DOHH2 (cell line): Measurements from ENCODE around the gene MAPK11.

Experiments used
- H3F3A ChIP-seq: fragments of 200-600 bp; sonication (generic), shearing (Covaris generic); 2 replicates; pipeline ENCODE4 v1.6.0; 2016; ENCODE audit warnings: antibody characterized with exemption, mild to moderate bottlenecking; ENCODE audit not compliant: control insufficient read depth, insufficient read depth
- H3K27ac ChIP-seq: fragments of 200-600 bp; sonication (generic); 2 replicates; pipeline ENCODE4 v1.5.1; 2014; ENCODE audit warnings: low read depth, mild to moderate bottlenecking, low read length, moderate library complexity
- H3K27me3 ChIP-seq: fragments of 200-600 bp; sonication (generic); 2 replicates; pipeline ENCODE4 v1.6.1; 2014; ENCODE audit warnings: mild to moderate bottlenecking, low read length, mixed read lengths; ENCODE audit not compliant: control insufficient read depth
- H3K36me3 ChIP-seq: fragments of 200-600 bp; sonication (generic); 2 replicates; pipeline ENCODE4 v1.6.1; 2014; ENCODE audit warnings: mild to moderate bottlenecking, low read length, moderate library complexity, mixed read lengths; ENCODE audit not compliant: control insufficient read depth
- H3K4me1 ChIP-seq: fragments of 200-600 bp; sonication (generic); 2 replicates; pipeline ENCODE4 v1.6.1; 2014; ENCODE audit warnings: mild to moderate bottlenecking, low read length, mixed read lengths; ENCODE audit not compliant: control insufficient read depth
- H3K4me2 ChIP-seq: fragments of 200-600 bp; sonication (generic); 2 replicates; pipeline ENCODE4 v1.6.0; 2014; ENCODE audit warnings: mild to moderate bottlenecking, low read length, moderate library complexity
- H3K4me3 ChIP-seq: fragments of 200-600 bp; sonication (generic); 2 replicates; pipeline ENCODE4 v1.5.1; 2014; ENCODE audit warnings: mild to moderate bottlenecking, low read length, mixed read lengths
- H3K79me2 ChIP-seq: fragments of 200-600 bp; sonication (generic); 2 replicates; pipeline ENCODE4 v1.6.1; 2014; ENCODE audit warnings: mild to moderate bottlenecking, low read length, mixed read lengths; ENCODE audit not compliant: control insufficient read depth
- H3K9me2 ChIP-seq: fragments of 200-600 bp; sonication (generic); replicated peaks from 2 replicates; pipeline ENCODE4 v1.6.1; 2014; ENCODE audit warnings: mild to moderate bottlenecking, low read length, mixed read lengths; ENCODE audit not compliant: control insufficient read depth
- H3K9me3 ChIP-seq: fragments of 200-600 bp; sonication (generic); 2 replicates; pipeline ENCODE4 v1.6.1; 2014; ENCODE audit warnings: antibody characterized with exemption, low read length, mixed read lengths; ENCODE audit not compliant: control insufficient read depth, insufficient read depth
- H4K20me1 ChIP-seq: fragments of 200-600 bp; sonication (generic); 2 replicates; pipeline ENCODE4 v1.6.0; 2014; ENCODE audit warnings: low read depth, mild to moderate bottlenecking, antibody characterized with exemption, low read length, moderate library complexity; ENCODE audit not compliant: control insufficient read depth, insufficient read depth
- EZH2phosphoT487 ChIP-seq: fragments of 200-600 bp; sonication (generic); IDR thresholded peaks from 2 replicates; pipeline ENCODE4 v1.6.1; 2017; ENCODE audit warnings: borderline replicate concordance, mild to moderate bottlenecking, antibody characterized with exemption, low read length, moderate library complexity, mixed read lengths
- TF ChIP-seq, protein P1 (sequence below): fragments of 200-600 bp; sonication (generic); IDR thresholded peaks from one replicate; pipeline ENCODE4 v1.5.1; 2014; ENCODE audit warnings: antibody characterized with exemption, mild to moderate bottlenecking, low read depth, low read length; ENCODE audit not compliant: poor library complexity, severe bottlenecking

Gene MAPK11

DNA sequence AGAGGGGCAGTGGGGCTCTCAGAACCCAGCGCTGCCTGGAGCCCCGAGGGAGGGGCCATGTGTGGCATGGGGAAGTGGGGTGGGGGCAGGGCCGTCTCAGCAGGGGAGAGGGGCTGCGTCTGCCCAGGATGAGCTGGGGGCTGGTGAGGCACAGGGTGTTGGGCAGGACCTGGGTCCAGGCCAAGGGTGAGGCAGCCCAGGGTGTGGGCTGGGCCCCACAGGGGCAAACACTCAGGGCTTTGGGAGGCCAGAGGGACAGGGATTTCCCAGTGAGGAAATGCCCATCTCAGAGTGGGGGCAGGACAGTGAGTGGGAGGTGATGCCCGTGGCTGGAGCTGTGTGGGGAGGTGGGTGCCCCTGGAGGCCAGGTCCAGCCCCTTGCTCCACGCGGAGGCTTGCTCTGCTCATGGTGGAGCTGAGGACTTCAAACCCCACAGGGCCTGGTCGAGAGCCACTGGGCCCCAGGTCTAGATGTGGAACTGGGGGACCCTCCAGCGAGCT lies 31.9 kb upstream of the MAPK11 start:
- H3K27me3 ChIP-seq = no peaks in the 10 kb centered on the region
- no peaks in the 10 kb centered on the region for H3K9me3 ChIP-seq
- H3K9me2 ChIP-seq = no peaks in the 10 kb centered on the region
- peaks cover 17% of the 10 kb centered on the region for H3F3A ChIP-seq
- H3K27ac ChIP-seq = peak overlapping the region; percentile 88
- H3K4me1 ChIP-seq = peaks cover 90% of the 10 kb centered on the region
- TF ChIP-seq EZH2phosphoT487 = no peak
- TF ChIP-seq, protein P1, sequence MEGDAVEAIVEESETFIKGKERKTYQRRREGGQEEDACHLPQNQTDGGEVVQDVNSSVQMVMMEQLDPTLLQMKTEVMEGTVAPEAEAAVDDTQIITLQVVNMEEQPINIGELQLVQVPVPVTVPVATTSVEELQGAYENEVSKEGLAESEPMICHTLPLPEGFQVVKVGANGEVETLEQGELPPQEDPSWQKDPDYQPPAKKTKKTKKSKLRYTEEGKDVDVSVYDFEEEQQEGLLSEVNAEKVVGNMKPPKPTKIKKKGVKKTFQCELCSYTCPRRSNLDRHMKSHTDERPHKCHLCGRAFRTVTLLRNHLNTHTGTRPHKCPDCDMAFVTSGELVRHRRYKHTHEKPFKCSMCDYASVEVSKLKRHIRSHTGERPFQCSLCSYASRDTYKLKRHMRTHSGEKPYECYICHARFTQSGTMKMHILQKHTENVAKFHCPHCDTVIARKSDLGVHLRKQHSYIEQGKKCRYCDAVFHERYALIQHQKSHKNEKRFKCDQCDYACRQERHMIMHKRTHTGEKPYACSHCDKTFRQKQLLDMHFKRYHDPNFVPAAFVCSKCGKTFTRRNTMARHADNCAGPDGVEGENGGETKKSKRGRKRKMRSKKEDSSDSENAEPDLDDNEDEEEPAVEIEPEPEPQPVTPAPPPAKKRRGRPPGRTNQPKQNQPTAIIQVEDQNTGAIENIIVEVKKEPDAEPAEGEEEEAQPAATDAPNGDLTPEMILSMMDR = no peak
- peaks cover 97% of the 10 kb centered on the region for H3K79me2 ChIP-seq
- peaks cover 45% of the 10 kb centered on the region for H3K36me3 ChIP-seq
- peaks cover 20% of the 10 kb centered on the region for H4K20me1 ChIP-seq
- H3K4me2 ChIP-seq = peak overlapping the region; percentile 99
- H3K4me3 ChIP-seq = peak overlapping the region; percentile 97

GRCh38 chr22:50301581-50301991 lies 31.4 kb upstream of the MAPK11 start:
- Histone ChIP-seq H4K20me1 (peaks cover 20% of the 10 kb centered on the region), H3K9me2 (no peaks in the 10 kb centered on the region), H3K4me1 (peaks cover 95% of the 10 kb centered on the region), H3K4me3 (peak overlapping the region; percentile 97), H3K27ac (peak overlapping the region; percentile 88), H3K9me3 (no peaks in the 10 kb centered on the region), H3K27me3 (no peaks in the 10 kb centered on the region), H3F3A (peaks cover 19% of the 10 kb centered on the region), H3K79me2 (peaks cover 98% of the 10 kb centered on the region), H3K36me3 (peaks cover 41% of the 10 kb centered on the region), H3K4me2 (peak overlapping the region; percentile 99)
- TF ChIP-seq, protein P1 = no peak
- TF ChIP-seq EZH2phosphoT487 = no peak

DNA sequence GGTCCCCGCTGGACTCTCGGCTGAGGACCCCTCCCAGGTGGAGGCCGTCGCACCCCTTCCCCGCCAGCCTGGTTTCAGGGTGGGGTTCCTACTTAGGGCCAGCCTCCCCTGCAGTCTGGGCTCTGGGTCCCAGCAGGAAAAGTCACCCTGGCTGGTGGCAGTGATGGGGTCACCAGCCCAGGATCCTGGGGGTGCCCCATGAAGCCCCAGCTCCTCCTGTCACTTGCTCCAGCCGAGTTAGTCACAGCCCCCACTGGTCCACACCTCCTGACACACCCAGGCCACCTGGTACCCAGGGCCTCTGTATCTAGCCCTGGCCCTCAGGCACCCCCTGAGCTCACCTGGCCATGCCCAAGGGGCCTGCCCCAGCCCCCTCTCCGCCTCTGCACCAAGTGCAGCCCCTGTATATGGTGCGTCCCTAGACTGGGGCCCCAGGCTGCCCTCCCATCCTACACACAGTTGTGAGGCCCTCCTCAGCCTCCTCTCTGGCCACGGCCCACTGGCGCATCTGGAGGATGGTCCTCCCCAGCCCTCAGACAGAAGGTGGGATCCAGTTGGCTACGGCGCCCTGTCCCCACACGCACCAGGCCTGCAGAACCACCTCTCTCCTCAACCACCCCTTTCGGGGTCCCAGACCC lies 30.6 kb upstream of the MAPK11 start:
- Histone ChIP-seq H3K4me3 (peak overlapping the region; percentile 97), H3K9me2 (no peaks in the 10 kb centered on the region), H4K20me1 (peaks cover 20% of the 10 kb centered on the region), H3K27ac (peak overlapping the region; percentile 88), H3K4me1 (peaks cover 99% of the 10 kb centered on the region), H3K79me2 (peaks cover 98% of the 10 kb centered on the region), H3K27me3 (no peaks in the 10 kb centered on the region), H3F3A (peaks cover 22% of the 10 kb centered on the region), H3K9me3 (no peaks in the 10 kb centered on the region), H3K4me2 (peak overlapping the region; percentile 99), H3K36me3 (peaks cover 36% of the 10 kb centered on the region)
- TF ChIP-seq EZH2phosphoT487 = no peak
- TF ChIP-seq, protein P1 = no peak
